ENCODE results near the gene QRICH2.
A peak's percentile ranks its signal among the peaks of the same experiment; 100 is the strongest.

QRICH2 gene

DNA sequence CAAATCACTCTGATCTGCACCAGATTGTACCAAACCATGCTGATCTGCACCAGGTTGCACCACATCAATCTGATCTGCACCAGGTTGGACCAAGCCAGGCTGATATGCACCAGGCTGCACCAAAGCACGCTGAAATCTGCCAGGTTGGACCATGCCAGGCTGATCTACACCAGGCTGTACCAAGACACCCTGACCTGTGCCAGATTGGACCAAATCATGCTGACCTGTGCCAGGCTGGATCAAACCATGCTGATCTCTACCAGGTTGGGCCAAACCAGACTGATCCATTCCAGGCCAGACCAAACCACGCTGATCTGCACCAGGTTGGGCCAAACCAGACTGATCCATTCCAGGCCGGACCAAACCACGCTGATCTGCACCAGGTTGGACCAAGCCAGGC, 15.5 kb downstream of the QRICH2 start:
- FAIRE-seq (no peak), DNase-seq (ENCODE audit: insufficient read length, low spot score) (no peak)
- TF ChIP-seq, protein P1, sequence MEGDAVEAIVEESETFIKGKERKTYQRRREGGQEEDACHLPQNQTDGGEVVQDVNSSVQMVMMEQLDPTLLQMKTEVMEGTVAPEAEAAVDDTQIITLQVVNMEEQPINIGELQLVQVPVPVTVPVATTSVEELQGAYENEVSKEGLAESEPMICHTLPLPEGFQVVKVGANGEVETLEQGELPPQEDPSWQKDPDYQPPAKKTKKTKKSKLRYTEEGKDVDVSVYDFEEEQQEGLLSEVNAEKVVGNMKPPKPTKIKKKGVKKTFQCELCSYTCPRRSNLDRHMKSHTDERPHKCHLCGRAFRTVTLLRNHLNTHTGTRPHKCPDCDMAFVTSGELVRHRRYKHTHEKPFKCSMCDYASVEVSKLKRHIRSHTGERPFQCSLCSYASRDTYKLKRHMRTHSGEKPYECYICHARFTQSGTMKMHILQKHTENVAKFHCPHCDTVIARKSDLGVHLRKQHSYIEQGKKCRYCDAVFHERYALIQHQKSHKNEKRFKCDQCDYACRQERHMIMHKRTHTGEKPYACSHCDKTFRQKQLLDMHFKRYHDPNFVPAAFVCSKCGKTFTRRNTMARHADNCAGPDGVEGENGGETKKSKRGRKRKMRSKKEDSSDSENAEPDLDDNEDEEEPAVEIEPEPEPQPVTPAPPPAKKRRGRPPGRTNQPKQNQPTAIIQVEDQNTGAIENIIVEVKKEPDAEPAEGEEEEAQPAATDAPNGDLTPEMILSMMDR (IDR thresholded peaks at IDR 0.05; ENCODE audit: insufficient read depth, missing control alignments): no peak

DNA sequence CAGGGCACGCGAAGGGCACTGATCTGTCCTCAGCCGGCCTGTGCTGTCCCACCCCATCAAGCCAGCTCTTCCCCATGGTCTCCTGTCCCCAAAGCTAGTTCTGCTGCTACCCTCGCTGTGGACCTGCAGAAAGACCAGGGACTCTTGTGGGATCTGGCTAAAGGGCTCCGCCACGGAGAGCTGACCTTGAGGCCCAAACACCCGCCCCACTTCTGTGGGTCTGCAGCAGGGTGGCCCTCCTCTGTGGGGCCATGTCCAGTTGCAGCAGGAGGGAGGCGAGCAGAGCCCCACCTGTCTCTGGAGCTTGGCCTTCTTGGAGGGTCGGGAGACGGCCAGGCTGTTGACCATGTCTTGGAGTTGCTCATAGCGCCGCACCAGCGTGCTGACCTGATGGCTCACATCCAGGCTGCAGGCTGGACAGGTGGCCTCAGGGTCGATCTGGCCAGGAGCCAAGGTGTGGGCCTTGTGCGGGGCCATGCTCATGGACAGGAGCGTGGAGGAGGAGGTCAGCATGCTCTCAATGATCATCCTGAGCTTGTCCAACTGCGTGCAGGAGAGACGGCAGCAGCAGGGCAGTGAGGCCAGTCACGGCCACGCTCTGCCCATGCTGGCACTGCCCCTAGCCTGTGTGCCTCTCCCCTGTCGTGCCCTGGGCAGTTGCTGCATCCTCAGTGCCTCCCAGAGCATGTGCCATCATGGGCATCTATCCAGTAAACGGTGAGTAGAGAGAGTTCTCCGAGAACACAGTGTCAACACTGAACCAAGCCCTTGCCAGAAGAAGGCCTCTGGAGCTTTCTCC, 26.3 kb downstream of the QRICH2 start:
- DNase-seq (ENCODE audit: insufficient read length, low spot score) (no peak), FAIRE-seq (no peak)
- TF ChIP-seq, protein P1 (IDR thresholded peaks at IDR 0.05; ENCODE audit: insufficient read depth, missing control alignments): no peak

DNA sequence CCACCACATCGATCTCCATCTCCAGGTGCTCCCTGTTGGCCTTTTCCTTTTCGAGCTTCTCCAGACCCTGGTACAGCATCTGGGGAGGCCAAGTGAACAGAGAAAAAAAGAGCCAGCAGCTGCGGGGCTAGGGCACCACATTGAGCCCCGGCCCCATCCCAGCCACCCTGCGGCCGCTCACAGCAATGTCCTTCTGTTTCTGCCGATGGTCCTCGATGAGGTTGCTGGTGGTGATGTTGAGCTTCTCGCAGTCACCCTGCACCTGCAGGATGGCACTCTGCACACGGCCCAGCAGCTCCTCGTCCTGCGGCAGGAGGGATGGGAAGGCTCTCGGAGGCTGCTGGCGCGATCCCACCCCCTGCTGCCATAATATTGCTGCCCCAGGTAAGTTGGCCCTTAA, 27.4 kb downstream of the QRICH2 start:
- DNase-seq (ENCODE audit: insufficient read length, low spot score) (no peak), FAIRE-seq (no peak)
- TF ChIP-seq, protein P1 (IDR thresholded peaks at IDR 0.05; ENCODE audit: insufficient read depth, missing control alignments): no peak

DNA sequence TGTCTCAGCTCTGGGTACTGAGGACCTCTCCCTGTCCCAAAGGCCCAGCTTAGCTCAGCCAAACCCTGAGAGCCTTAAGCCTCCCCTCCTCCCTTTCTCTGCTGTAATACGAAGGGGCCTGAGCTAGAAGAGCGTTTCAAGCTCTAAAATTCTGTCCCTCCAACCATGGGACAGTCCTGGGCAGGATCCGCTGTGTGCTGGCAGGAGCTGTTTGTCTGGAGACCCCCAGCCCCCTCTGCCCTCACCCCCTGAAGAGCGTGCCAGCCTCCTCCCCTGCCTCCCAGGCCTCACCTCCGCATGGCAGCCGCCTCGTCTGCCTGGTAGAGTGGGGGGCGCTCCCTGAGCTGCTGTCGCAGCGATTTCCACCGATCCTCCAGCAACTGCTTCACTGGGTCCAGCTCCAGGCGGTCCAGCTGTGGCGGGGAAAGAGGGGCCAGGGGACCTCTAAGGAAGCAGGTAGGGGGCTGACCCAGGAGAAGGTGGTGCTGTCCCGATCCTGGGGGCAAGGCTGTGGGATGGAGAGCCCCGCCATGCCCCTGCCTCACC, 28.3 kb downstream of the QRICH2 start:
- no peak for DNase-seq (ENCODE audit: insufficient read length, low spot score)
- no peak for FAIRE-seq
- TF ChIP-seq, protein P1 (IDR thresholded peaks at IDR 0.05; ENCODE audit: insufficient read depth, missing control alignments): no peak

DNA sequence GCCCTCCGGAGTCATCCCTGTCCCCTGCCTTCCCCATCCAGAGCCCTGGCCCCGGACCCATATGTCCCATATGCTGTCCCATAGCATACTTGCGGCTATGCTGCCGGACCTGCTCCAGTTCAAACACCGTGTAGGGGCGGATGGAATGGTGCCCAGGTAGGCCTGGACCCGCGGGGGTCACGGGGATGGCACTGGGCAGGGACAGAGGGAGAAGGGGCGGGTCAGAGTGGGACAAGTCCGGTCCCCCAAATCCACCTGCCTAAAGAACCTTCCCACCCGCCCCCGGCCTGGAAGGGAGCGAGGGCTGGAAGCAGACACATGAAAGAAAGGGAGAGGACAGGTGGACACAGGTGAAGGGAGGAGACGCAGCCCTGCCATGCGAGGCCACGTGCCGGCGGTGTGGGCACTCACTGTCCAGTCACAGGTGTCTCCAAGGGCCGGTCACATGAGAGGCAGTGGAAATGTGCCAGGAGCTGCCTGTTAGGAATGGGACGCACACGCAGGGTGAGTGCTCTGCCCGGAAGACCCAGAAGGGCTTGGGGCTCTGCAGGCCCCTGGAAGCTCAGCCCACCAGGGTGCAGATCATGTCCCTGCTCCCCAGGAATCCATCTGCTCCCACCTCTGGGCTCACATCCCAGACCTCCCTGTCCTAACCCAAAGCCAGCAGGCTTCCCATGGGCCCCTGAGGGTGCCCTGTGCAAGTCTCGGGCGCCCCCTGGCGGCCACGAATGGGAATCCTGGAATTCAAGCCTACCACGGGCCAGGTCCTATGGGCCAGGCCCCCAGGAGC, 28.9 kb downstream of the QRICH2 start:
- TF ChIP-seq, protein P1 (IDR thresholded peaks at IDR 0.05; ENCODE audit: insufficient read depth, missing control alignments): peak; percentile 98
- no peak for FAIRE-seq
- DNase-seq (ENCODE audit: insufficient read length, low spot score): peak; percentile 92

DNA sequence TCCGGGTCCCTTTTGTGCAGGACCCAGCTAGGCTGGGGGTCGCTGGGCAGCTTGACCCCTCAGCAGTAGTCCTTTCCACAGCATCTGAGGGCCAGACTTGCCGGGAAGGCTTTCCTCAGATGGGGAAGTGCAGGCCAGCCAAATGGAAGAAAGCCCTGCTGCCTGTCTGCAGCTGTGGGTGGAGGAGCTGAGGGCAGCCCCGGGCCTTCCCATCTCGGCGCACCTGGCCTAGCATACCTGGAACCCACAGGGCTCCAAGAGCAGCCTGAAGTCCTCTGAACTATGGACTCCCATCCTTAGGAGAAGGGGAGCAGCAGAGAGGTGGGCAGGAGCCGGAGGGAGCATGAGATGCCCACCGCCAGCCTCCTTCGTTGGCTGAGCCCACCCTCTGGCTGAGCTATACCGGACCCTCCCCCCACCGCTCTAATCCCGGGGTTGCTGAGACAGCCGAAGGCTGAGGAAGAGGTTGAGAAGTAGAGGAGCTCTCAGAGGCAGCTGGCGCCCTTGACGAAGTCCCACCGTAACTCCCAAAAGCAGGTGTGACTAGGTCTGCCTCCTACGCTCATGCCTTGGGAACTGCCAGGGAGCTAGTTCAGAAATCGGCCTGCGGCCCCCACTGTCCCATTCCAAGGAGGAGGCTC, 29.7 kb downstream of the QRICH2 start:
- TF ChIP-seq, protein P1 (IDR thresholded peaks at IDR 0.05; ENCODE audit: insufficient read depth, missing control alignments): no peak
- DNase-seq (ENCODE audit: insufficient read length, low spot score) (no peak), FAIRE-seq (no peak)
